ENCODE results near the gene GALNT10. TPM values are rescaled to one million over a fixed set of nuclear protein-coding genes. Genes with fewer than 3 reads are reported as not detected.

Gene GALNT10
- total and polyA plus RNA-seq, 2 experiments from 2014 or later, result 3.2 to 12.9 TPM

DNA sequence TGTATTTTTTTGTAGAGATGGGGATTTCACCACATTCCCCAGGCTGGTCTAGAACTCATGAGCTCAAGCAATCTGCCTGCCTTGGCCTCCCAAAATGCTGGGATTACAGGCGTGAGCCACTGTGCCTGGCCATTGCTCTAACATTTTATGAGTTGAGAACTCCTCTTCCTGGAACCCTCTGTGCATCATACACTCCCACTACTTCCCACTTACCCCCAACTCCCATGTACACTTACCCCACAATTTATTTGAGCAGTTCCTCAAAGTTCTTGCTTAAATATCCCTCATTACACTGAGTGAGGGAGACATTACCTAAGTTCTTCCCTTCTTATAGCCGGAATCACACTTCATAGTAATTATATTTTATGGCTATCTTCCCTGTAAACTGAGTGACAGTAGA is 42.9 kb upstream of the GALNT10 start:
- Histone ChIP-seq H3K9me2 (ENCODE audit: insufficient read depth) (no peaks in the 10 kb centered on the region), H3K36me3 (ENCODE audit: insufficient read depth) (no peaks in the 10 kb centered on the region), H2AFZ (no peak overlapping the region)

More for the DNA sequence above, 42.9 kb upstream of the GALNT10 start:
- no peaks in the 10 kb centered on the region; the same call in 1 of the 2 replicates for H3K4me1 ChIP-seq (ENCODE audit: insufficient read depth)
- DNase-seq (ENCODE audit: low spot score) (no peak), ATAC-seq (no peak)
- H3F3A ChIP-seq (replicated peaks; ENCODE audit: low read depth), result no peaks in the 10 kb centered on the region
- H3K4me3 Mint-ChIP-seq, result no peak overlapping the region
- no peaks in the 10 kb centered on the region for H4K20me1 ChIP-seq (replicated peaks; ENCODE audit: insufficient read depth)
- H3K36me3 Mint-ChIP-seq (ENCODE audit: low read depth), result no peaks in the 10 kb centered on the region
- no peaks in the 10 kb centered on the region for H3K27me3 ChIP-seq (ENCODE audit: insufficient read depth)
- H3K79me2 ChIP-seq (replicated peaks; ENCODE audit: insufficient read depth), result no peaks in the 10 kb centered on the region
- H3K27ac ChIP-seq (ENCODE audit: low read depth), result no peak overlapping the region
- no peak overlapping the region for H3K4me2 ChIP-seq
- H3K9me3 Mint-ChIP-seq, result no peaks in the 10 kb centered on the region
- peaks cover 4% of the 10 kb centered on the region for H3K27me3 Mint-ChIP-seq (ENCODE audit: insufficient read depth, low read depth, poor library complexity)
- H3K27ac Mint-ChIP-seq, result no peak overlapping the region
- H3K4me3 ChIP-seq, result no peak overlapping the region
- peaks cover 14% of the 10 kb centered on the region for H3K4me1 Mint-ChIP-seq
- no peak for TF ChIP-seq EZH2phosphoT487 (IDR thresholded peaks at IDR 0.05; ENCODE audit: unreplicated experiment)
- TF ChIP-seq NANOG (IDR thresholded peaks at IDR 0.05; ENCODE audit: borderline replicate concordance), result no peak
- TF ChIP-seq ZNF114 (CRISPR knock-in tag; IDR thresholded peaks at IDR 0.05), result no peak
- TF ChIP-seq EZH2 (IDR thresholded peaks at IDR 0.05; ENCODE audit: low read depth, unreplicated experiment), result no peak
- TF ChIP-seq POLR2AphosphoS5 (IDR thresholded peaks at IDR 0.05; ENCODE audit: low read depth), result no peak
- TF ChIP-seq, protein P1, sequence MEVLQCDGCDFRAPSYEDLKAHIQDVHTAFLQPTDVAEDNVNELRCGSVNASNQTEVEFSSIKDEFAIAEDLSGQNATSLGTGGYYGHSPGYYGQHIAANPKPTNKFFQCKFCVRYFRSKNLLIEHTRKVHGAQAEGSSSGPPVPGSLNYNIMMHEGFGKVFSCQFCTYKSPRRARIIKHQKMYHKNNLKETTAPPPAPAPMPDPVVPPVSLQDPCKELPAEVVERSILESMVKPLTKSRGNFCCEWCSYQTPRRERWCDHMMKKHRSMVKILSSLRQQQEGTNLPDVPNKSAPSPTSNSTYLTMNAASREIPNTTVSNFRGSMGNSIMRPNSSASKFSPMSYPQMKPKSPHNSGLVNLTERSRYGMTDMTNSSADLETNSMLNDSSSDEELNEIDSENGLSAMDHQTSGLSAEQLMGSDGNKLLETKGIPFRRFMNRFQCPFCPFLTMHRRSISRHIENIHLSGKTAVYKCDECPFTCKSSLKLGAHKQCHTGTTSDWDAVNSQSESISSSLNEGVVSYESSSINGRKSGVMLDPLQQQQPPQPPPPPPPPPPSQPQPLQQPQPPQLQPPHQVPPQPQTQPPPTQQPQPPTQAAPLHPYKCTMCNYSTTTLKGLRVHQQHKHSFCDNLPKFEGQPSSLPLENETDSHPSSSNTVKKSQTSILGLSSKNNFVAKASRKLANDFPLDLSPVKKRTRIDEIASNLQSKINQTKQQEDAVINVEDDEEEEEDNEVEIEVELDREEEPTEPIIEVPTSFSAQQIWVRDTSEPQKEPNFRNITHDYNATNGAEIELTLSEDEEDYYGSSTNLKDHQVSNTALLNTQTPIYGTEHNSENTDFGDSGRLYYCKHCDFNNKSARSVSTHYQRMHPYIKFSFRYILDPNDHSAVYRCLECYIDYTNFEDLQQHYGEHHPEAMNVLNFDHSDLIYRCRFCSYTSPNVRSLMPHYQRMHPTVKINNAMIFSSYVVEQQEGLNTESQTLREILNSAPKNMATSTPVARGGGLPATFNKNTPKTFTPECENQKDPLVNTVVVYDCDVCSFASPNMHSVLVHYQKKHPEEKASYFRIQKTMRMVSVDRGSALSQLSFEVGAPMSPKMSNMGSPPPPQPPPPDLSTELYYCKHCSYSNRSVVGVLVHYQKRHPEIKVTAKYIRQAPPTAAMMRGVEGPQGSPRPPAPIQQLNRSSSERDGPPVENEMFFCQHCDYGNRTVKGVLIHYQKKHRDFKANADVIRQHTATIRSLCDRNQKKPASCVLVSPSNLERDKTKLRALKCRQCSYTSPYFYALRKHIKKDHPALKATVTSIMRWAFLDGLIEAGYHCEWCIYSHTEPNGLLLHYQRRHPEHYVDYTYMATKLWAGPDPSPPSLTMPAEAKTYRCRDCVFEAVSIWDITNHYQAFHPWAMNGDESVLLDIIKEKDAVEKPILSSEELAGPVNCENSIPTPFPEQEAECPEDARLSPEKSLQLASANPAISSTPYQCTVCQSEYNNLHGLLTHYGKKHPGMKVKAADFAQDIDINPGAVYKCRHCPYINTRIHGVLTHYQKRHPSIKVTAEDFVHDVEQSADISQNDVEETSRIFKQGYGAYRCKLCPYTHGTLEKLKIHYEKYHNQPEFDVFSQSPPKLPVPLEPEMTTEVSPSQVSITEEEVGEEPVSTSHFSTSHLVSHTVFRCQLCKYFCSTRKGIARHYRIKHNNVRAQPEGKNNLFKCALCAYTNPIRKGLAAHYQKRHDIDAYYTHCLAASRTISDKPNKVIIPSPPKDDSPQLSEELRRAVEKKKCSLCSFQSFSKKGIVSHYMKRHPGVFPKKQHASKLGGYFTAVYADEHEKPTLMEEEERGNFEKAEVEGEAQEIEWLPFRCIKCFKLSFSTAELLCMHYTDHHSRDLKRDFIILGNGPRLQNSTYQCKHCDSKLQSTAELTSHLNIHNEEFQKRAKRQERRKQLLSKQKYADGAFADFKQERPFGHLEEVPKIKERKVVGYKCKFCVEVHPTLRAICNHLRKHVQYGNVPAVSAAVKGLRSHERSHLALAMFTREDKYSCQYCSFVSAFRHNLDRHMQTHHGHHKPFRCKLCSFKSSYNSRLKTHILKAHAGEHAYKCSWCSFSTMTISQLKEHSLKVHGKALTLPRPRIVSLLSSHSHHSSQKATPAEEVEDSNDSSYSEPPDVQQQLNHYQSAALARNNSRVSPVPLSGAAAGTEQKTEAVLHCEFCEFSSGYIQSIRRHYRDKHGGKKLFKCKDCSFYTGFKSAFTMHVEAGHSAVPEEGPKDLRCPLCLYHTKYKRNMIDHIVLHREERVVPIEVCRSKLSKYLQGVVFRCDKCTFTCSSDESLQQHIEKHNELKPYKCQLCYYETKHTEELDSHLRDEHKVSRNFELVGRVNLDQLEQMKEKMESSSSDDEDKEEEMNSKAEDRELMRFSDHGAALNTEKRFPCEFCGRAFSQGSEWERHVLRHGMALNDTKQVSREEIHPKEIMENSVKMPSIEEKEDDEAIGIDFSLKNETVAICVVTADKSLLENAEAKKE (CRISPR knock-in tag; IDR thresholded peaks at IDR 0.05), result no peak
- TF ChIP-seq REST (IDR thresholded peaks at IDR 0.05; ENCODE audit: unreplicated experiment), result no peak
- no peak for TF ChIP-seq JUNB (IDR thresholded peaks at IDR 0.05; ENCODE audit: unreplicated experiment)
- TF ChIP-seq, protein P2, sequence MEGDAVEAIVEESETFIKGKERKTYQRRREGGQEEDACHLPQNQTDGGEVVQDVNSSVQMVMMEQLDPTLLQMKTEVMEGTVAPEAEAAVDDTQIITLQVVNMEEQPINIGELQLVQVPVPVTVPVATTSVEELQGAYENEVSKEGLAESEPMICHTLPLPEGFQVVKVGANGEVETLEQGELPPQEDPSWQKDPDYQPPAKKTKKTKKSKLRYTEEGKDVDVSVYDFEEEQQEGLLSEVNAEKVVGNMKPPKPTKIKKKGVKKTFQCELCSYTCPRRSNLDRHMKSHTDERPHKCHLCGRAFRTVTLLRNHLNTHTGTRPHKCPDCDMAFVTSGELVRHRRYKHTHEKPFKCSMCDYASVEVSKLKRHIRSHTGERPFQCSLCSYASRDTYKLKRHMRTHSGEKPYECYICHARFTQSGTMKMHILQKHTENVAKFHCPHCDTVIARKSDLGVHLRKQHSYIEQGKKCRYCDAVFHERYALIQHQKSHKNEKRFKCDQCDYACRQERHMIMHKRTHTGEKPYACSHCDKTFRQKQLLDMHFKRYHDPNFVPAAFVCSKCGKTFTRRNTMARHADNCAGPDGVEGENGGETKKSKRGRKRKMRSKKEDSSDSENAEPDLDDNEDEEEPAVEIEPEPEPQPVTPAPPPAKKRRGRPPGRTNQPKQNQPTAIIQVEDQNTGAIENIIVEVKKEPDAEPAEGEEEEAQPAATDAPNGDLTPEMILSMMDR (conservative IDR thresholded peaks at IDR 0.05; ENCODE audit: low read depth in 2 of 2), result no peak

All from GM23338 (cell line).